IPS-18a (cell line): ENCODE data around the gene EGFLAM.

Experiments
- H3K27ac ChIP-seq: one replicate; pipeline ENCODE4 v1.5.1; 2013; ENCODE audit warnings: low read length
- H3K27me3 ChIP-seq: one replicate; pipeline ENCODE4 v1.6.1; 2013; ENCODE audit warnings: mild to moderate bottlenecking, low read length; ENCODE audit not compliant: control insufficient read depth, insufficient read depth
- H3K36me3 ChIP-seq: one replicate; pipeline ENCODE4 v1.6.1; 2013; ENCODE audit warnings: low read depth, low read length; ENCODE audit not compliant: control insufficient read depth
- H3K4me1 ChIP-seq: one replicate; pipeline ENCODE4 v1.6.1; 2013; ENCODE audit warnings: low read depth, low read length; ENCODE audit not compliant: control insufficient read depth
- H3K4me3 ChIP-seq: one replicate; pipeline ENCODE4 v1.5.1; 2013; ENCODE audit warnings: low read length
- H3K9ac ChIP-seq: one replicate; pipeline ENCODE4 v1.6.1; 2013; ENCODE audit warnings: mild to moderate bottlenecking, low read length, moderate library complexity
- H3K9me3 ChIP-seq: one replicate; pipeline ENCODE4 v1.6.1; 2013; ENCODE audit warnings: low read depth, low read length; ENCODE audit not compliant: control insufficient read depth

The EGFLAM gene

DNA sequence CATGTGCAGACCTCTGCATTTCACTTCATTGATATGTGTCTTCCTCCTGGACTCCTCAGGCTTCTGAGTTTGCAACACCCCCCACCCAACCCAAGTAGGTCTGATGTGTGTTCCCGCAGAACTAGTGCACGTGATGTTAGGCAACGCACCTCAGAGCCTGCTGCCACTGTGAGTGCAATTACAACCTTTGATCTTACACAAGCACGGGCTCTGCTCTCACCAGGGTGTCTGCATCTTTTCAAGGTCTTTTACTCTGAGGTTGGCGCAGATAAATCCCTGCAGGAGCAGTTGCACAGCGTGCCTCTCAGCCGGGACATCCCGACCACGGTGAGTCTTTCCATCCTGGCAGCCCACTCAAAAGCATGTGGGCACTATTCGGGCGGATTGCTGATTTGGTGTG lies 80.1 kb downstream of the EGFLAM start:
- no peaks in the 10 kb centered on the region for H3K27me3 ChIP-seq
- no peak overlapping the region for H3K27ac ChIP-seq
- no peak overlapping the region for H3K4me3 ChIP-seq
- no peaks in the 10 kb centered on the region for H3K36me3 ChIP-seq
- H3K9ac ChIP-seq: no peak overlapping the region
- H3K9me3 ChIP-seq: no peaks in the 10 kb centered on the region
- no peaks in the 10 kb centered on the region for H3K4me1 ChIP-seq

GRCh38 chr5:38339446-38339845 lies 81.1 kb downstream of the EGFLAM start:
- Histone ChIP-seq H3K4me3 (no peak overlapping the region), H3K9ac (no peak overlapping the region), H3K9me3 (no peaks in the 10 kb centered on the region), H3K36me3 (no peaks in the 10 kb centered on the region), H3K27ac (no peak overlapping the region), H3K27me3 (no peaks in the 10 kb centered on the region), H3K4me1 (no peaks in the 10 kb centered on the region)

DNA sequence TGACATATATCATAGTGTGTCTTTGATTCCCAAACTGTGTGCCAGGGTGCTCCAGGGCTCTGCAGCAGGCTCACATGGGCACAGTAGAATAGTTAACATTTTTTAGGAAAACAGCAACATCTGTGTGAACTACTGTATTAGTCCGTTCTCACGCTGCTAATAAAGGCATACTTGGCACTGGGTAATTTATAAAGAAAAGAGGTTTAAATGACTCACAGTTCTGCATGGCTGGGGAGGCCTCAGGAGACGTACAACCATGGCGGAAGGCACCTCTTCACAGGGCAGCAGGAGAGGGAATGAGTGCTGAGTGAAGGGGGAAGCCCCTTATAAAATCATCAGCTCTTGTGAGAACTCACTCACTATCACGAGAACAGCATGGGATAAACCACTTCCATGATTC lies 82.7 kb downstream of the EGFLAM start:
- Histone ChIP-seq H3K4me3 (no peak overlapping the region), H3K36me3 (no peaks in the 10 kb centered on the region), H3K9me3 (no peaks in the 10 kb centered on the region), H3K27me3 (no peaks in the 10 kb centered on the region), H3K27ac (no peak overlapping the region), H3K9ac (no peak overlapping the region), H3K4me1 (no peaks in the 10 kb centered on the region)

DNA sequence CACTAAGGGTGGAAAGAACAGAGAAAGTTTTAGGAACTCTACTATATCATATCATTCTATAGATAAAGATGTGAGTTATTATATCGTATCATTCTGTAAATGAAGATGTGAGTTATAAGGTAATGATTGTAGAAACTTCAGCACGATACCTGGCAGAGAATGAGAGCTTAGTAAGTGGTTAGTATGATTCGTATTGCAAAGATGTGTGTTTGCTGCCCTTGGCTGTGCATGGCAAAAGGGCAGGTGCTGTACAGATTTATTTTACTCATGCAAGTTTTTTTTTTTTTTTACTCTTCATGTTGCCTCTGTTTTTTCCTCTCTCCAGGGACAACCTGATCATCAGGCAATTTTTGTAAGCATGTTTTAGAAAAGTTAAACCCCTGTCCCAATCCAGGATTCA lies 83.3 kb downstream of the EGFLAM start:
- Histone ChIP-seq H3K4me3 (no peak overlapping the region), H3K4me1 (no peaks in the 10 kb centered on the region), H3K27ac (no peak overlapping the region), H3K27me3 (no peaks in the 10 kb centered on the region), H3K36me3 (no peaks in the 10 kb centered on the region), H3K9ac (no peak overlapping the region), H3K9me3 (no peaks in the 10 kb centered on the region)

- no peaks in the 10 kb centered on the region for H3K9me3 ChIP-seq
- H3K27ac ChIP-seq: no peak overlapping the region
- H3K27me3 ChIP-seq: no peaks in the 10 kb centered on the region
- H3K36me3 ChIP-seq: no peaks in the 10 kb centered on the region
- no peak overlapping the region for H3K9ac ChIP-seq
- no peak overlapping the region for H3K4me3 ChIP-seq
- no peaks in the 10 kb centered on the region for H3K4me1 ChIP-seq
Observed at GRCh38 chr5:38342261-38342660, 83.9 kb downstream of the EGFLAM start.

GRCh38 chr5:38344891-38345290 lies 86.5 kb downstream of the EGFLAM start:
- H3K4me1 ChIP-seq: no peaks in the 10 kb centered on the region
- no peak overlapping the region for H3K27ac ChIP-seq
- H3K9me3 ChIP-seq: no peaks in the 10 kb centered on the region
- H3K27me3 ChIP-seq: no peaks in the 10 kb centered on the region
- no peak overlapping the region for H3K9ac ChIP-seq
- no peak overlapping the region for H3K4me3 ChIP-seq
- no peaks in the 10 kb centered on the region for H3K36me3 ChIP-seq

GRCh38 chr5:38346593-38346992 lies 88.2 kb downstream of the EGFLAM start:
- no peaks in the 10 kb centered on the region for H3K27me3 ChIP-seq
- H3K9me3 ChIP-seq: no peaks in the 10 kb centered on the region
- no peaks in the 10 kb centered on the region for H3K36me3 ChIP-seq
- no peak overlapping the region for H3K4me3 ChIP-seq
- H3K4me1 ChIP-seq: no peaks in the 10 kb centered on the region
- H3K27ac ChIP-seq: no peak overlapping the region
- H3K9ac ChIP-seq: no peak overlapping the region

GRCh38 chr5:38347040-38347763 lies 88.8 kb downstream of the EGFLAM start:
- Histone ChIP-seq H3K9me3 (no peaks in the 10 kb centered on the region), H3K36me3 (no peaks in the 10 kb centered on the region), H3K4me3 (no peak overlapping the region), H3K27me3 (no peaks in the 10 kb centered on the region), H3K4me1 (no peaks in the 10 kb centered on the region), H3K9ac (no peak overlapping the region), H3K27ac (no peak overlapping the region)

DNA sequence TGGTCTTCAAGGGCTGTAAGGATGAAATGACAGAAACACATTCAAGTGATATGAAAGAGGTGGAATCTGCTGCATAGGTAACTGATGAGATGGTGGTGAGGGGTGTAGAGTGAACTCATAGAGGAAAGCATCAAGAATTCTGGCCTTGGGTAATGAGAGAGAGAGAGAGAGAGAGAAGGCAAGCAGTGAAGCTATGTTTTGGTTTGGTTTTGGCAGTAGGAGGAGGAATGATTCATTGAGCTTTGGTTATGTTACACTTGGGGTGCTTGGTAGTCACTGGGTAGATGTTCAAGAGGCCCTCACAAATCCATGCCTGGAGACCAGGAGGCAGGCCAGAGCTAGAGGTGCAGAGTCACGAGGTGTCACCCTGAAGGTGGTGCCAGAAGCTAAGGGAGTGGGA lies 89.5 kb downstream of the EGFLAM start:
- Histone ChIP-seq H3K36me3 (no peaks in the 10 kb centered on the region), H3K27ac (no peak overlapping the region), H3K9ac (no peak overlapping the region), H3K9me3 (no peaks in the 10 kb centered on the region), H3K4me3 (no peak overlapping the region), H3K4me1 (no peaks in the 10 kb centered on the region), H3K27me3 (no peaks in the 10 kb centered on the region)

GRCh38 chr5:38360323-38361061 lies 102.1 kb downstream of the EGFLAM start:
- no peak overlapping the region for H3K27ac ChIP-seq
- no peaks in the 10 kb centered on the region for H3K36me3 ChIP-seq
- no peaks in the 10 kb centered on the region for H3K27me3 ChIP-seq
- no peak overlapping the region for H3K4me3 ChIP-seq
- no peak overlapping the region for H3K9ac ChIP-seq
- H3K4me1 ChIP-seq: no peaks in the 10 kb centered on the region
- H3K9me3 ChIP-seq: no peaks in the 10 kb centered on the region

DNA sequence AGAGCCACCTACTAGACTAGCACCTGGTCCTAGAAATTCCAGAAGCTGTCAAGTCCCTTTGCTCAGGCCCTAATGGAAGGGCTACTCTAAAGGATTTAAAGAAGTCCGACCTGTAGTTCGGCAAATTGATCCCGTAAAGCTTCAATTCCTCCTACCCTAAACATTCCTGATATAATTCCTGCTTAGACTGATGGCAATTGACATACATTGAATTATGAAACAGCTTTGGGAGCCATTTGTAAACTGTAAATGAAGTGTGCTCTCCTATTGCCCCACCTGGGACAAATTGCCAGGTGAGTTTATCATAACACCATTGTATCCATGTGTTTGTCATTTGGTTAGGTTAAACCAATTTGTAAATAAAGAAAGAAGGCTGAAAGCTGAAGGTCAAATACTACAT lies 104.4 kb downstream of the EGFLAM start:
- H3K36me3 ChIP-seq: no peaks in the 10 kb centered on the region
- no peaks in the 10 kb centered on the region for H3K27me3 ChIP-seq
- no peaks in the 10 kb centered on the region for H3K4me1 ChIP-seq
- no peak overlapping the region for H3K9ac ChIP-seq
- no peaks in the 10 kb centered on the region for H3K9me3 ChIP-seq
- no peak overlapping the region for H3K4me3 ChIP-seq
- no peak overlapping the region for H3K27ac ChIP-seq

- Histone ChIP-seq H3K36me3 (no peaks in the 10 kb centered on the region), H3K9ac (no peak overlapping the region), H3K27ac (no peak overlapping the region), H3K4me1 (no peaks in the 10 kb centered on the region), H3K9me3 (no peaks in the 10 kb centered on the region), H3K27me3 (no peaks in the 10 kb centered on the region), H3K4me3 (no peak overlapping the region)
Observed at GRCh38 chr5:38364825-38365224, 106.5 kb downstream of the EGFLAM start.
